Calu3 (cell line): ENCODE measurements around the gene RASL11A. TPM values are rescaled to one million over a fixed set of nuclear protein-coding genes. Genes with fewer than 3 reads are reported as not detected.

ENCODE experiments used
- BruUV-seq: library from RNA; stranded (reverse); fragments of 400-500 nt; replicated peaks from 2 replicates; lab custom pipeline; 2021; lab: Mats Ljungman, UMichigan
- CTCF ChIA-PET: fragments of 300-600 bp; sonication (Branson Sonifier 250); formaldehyde crosslinking; loops from one replicate; lab custom pipeline; 2022; ENCODE audit warnings: antibody characterized with exemption; lab: Charles Lee
- DNase-seq: peaks from one replicate; pipeline ENCODE4 v3.0.0; 2022
- H3K27ac Mint-ChIP-seq: one replicate; pipeline ENCODE4 v1.8.0; 2022; ENCODE audit warnings: mixed read lengths; ENCODE audit not compliant: unreplicated experiment
- H3K27me3 Mint-ChIP-seq: one replicate; pipeline ENCODE4 v1.8.0; 2022; ENCODE audit warnings: mixed read lengths; ENCODE audit not compliant: unreplicated experiment
- H3K36me3 Mint-ChIP-seq: one replicate; pipeline ENCODE4 v1.8.0; 2022; ENCODE audit warnings: mild to moderate bottlenecking, moderate library complexity, mixed read lengths; ENCODE audit not compliant: insufficient read depth, unreplicated experiment
- H3K4me1 Mint-ChIP-seq: one replicate; pipeline ENCODE4 v1.8.0; 2022; ENCODE audit warnings: mild to moderate bottlenecking, low read depth, mixed read lengths; ENCODE audit not compliant: unreplicated experiment
- H3K4me3 Mint-ChIP-seq: one replicate; pipeline ENCODE4 v1.8.0; 2022; ENCODE audit warnings: mild to moderate bottlenecking, low read depth, moderate library complexity, mixed read lengths; ENCODE audit not compliant: unreplicated experiment
- H3K9me3 Mint-ChIP-seq: one replicate; pipeline ENCODE4 v1.8.0; 2022; ENCODE audit warnings: low read depth, mixed read lengths; ENCODE audit not compliant: unreplicated experiment
- intact Hi-C: fragments of 100-400 bp; cut with micrococcal nuclease; formaldehyde crosslinking; loops from one replicate; pipeline ENCODE4 v1.10.0; 2022; ENCODE audit not compliant: unreplicated experiment
- total RNA-seq: library from RNA; stranded (reverse); gene quantifications from 2 replicates; pipeline ENCODE4 v1.2.3, GENCODE V29; 2022
- TF ChIP-seq, protein P1 (sequence below): fragments of 200-600 bp; IDR thresholded peaks from one replicate; pipeline ENCODE4 v1.8.0; 2022; ENCODE audit warnings: antibody characterized with exemption; ENCODE audit not compliant: unreplicated experiment

The RASL11A gene
- total RNA-seq, 1 experiment from 2014 or later, result 1.3 TPM

DNA sequence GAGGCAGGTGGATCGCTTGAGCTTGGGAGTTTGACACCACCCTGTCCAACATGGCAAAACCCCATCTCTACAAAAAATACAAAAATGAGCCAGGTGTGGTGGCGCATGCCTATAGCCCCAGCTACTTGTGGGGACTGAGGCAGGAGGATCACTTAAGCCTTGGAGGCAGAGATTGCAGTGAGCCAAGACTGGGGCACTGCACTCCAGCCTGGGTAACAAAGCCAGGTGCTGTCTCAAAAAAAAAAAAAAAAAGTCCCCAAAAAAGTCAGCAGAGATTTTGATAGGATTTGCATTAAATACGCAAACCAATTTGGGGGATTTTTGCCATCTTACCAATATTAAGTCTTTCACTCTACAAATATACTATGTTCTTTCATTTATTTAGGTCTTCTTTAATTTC, 41.0 kb upstream of the RASL11A start:
- intact Hi-C loops, result no loop called here
- Mint-ChIP-seq H3K4me1 (no peaks in the 10 kb centered on the region), H3K27me3 (no peaks in the 10 kb centered on the region), H3K36me3 (peaks cover 4% of the 10 kb centered on the region), H3K9me3 (peaks cover 3% of the 10 kb centered on the region), H3K4me3 (no peak overlapping the region), H3K27ac (no peak overlapping the region)
- no TSS peak for BruUV-seq
- CTCF ChIA-PET, result no interaction called here
- DNase-seq, result no peak
- TF ChIP-seq, protein P1, sequence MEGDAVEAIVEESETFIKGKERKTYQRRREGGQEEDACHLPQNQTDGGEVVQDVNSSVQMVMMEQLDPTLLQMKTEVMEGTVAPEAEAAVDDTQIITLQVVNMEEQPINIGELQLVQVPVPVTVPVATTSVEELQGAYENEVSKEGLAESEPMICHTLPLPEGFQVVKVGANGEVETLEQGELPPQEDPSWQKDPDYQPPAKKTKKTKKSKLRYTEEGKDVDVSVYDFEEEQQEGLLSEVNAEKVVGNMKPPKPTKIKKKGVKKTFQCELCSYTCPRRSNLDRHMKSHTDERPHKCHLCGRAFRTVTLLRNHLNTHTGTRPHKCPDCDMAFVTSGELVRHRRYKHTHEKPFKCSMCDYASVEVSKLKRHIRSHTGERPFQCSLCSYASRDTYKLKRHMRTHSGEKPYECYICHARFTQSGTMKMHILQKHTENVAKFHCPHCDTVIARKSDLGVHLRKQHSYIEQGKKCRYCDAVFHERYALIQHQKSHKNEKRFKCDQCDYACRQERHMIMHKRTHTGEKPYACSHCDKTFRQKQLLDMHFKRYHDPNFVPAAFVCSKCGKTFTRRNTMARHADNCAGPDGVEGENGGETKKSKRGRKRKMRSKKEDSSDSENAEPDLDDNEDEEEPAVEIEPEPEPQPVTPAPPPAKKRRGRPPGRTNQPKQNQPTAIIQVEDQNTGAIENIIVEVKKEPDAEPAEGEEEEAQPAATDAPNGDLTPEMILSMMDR, result no peak

DNA sequence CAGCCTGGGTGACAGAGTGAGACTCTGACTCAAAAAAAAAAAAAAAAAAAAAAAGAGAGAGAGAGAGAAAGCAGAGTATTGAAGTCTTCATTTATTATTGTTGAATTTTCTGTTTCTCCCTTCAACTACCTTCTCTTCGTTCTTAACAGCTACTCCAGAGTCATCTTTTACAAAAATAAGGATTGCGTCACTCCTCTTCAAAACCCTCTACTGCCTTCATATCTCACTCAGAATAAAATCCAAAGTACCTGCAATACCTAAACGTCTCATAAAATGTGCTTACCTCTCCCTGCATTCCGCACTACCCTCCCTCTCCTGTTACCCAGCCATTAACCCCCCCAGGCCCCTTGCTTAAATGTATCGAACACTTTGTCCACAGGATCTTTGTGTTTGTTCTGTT, 36.7 kb upstream of the RASL11A start:
- H3K4me1 Mint-ChIP-seq, result no peaks in the 10 kb centered on the region
- no peak overlapping the region for H3K4me3 Mint-ChIP-seq
- no TSS peak for BruUV-seq
- intact Hi-C loops, result no loop called here
- no peak overlapping the region for H3K27ac Mint-ChIP-seq
- CTCF ChIA-PET, result no interaction called here
- no peaks in the 10 kb centered on the region for H3K27me3 Mint-ChIP-seq
- DNase-seq, result no peak
- H3K9me3 Mint-ChIP-seq, result peaks cover 3% of the 10 kb centered on the region
- TF ChIP-seq, protein P1, result no peak
- H3K36me3 Mint-ChIP-seq, result no peaks in the 10 kb centered on the region

DNA sequence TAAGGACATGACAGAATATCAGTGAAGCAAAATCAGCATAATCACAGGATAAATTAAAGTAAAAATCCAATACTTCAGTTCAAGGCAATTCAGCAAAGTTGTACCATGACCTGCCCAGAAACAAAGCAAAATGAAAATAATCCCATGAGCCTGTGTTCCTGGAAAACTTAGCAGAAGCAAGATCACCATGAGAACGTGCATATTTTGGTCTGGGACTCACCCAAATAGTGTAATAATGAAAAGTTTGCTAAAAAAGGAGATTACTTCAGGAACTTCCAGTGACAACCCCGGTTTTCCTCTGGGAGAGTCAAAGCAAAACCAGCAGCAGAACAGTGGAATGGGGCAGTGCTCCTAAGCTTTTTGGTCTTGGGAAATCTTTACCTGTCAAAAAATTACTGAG, 34.2 kb upstream of the RASL11A start:
- Mint-ChIP-seq H3K4me3 (no peak overlapping the region), H3K9me3 (peaks cover 3% of the 10 kb centered on the region), H3K27me3 (no peaks in the 10 kb centered on the region), H3K27ac (no peak overlapping the region), H3K4me1 (no peaks in the 10 kb centered on the region), H3K36me3 (no peaks in the 10 kb centered on the region)
- DNase-seq, result no peak
- TF ChIP-seq, protein P1, result no peak
- intact Hi-C loops, result no loop called here
- CTCF ChIA-PET, result interaction anchor here (0.7 kb wide), 2 partner anchors 44 to 1002 kb away, joined by 4 to 5 read pairs; no protein-coding TSS in a partner anchor
- BruUV-seq, result no TSS peak

DNA sequence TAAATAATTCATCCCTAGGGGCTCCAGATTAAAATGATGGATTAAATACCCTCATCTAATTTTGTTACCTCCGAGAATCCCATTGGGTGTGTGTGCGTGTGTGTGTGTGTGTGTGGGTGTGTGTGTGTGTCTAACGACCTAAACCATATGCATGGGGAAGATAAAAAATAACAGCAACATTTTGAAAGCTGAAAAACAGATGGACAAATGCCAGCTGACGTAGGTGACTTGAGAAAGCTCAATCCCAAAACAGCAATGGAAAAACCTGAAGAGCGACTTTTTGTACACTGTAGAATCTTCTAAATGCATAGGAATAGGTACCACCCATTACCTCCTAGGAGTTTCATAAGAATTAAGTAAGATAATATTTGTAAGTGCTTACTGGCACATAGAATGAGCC, 27.9 kb upstream of the RASL11A start:
- Mint-ChIP-seq H3K9me3 (no peaks in the 10 kb centered on the region), H3K4me3 (no peak overlapping the region), H3K4me1 (no peaks in the 10 kb centered on the region), H3K36me3 (no peaks in the 10 kb centered on the region), H3K27ac (no peak overlapping the region), H3K27me3 (no peaks in the 10 kb centered on the region)
- TF ChIP-seq, protein P1, result no peak
- CTCF ChIA-PET, result no interaction called here
- intact Hi-C loops, result no loop called here
- no TSS peak for BruUV-seq
- no peak for DNase-seq
